ENCODE results near the gene PACSIN2. TPM values are rescaled to one million over a fixed set of nuclear protein-coding genes. Genes with fewer than 3 reads are reported as not detected.

PACSIN2 gene
- total and polyA plus RNA-seq, 2 experiments from 2014 or later: 36.0 to 43.7 TPM

DNA sequence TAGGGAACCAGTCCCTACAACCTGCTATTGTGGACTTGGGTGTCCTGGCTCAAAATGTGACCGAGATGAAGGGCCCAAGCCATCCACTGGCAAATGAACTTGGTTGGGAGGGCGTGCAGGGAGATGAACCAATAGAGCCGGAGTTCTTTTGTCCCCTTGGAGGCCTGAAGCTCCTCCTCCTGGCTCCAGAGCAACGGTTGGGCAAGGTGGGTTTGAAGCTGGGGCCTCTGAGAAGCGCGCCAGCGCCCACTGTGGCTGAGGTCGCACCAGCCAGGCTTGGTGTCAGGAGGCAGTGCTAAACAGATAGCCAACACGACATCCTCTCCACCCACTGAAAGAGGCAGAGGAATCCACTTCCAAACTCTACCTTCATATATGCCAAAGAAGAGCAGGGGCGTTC is 36.0 kb upstream of the PACSIN2 start:
- Histone ChIP-seq H3K27ac (no peak overlapping the region), H3K4me2 (ENCODE audit: unreplicated experiment) (no peak overlapping the region), H3K4me3 (no peak overlapping the region), H4K20me1 (ENCODE audit: insufficient read depth) (no peaks in the 10 kb centered on the region), H3K9me3 (ENCODE audit: low read depth) (no peaks in the 10 kb centered on the region), H3F3A (ENCODE audit: insufficient read depth) (no peaks in the 10 kb centered on the region), H3K4me1 (ENCODE audit: insufficient read depth) (no peaks in the 10 kb centered on the region), H3K9me2 (ENCODE audit: insufficient read depth) (no peaks in the 10 kb centered on the region), H3K36me3 (ENCODE audit: low read depth) (no peaks in the 10 kb centered on the region), H2AFZ (no peak overlapping the region), H3K9ac (no peak overlapping the region), H3K27me3 (replicated peaks; ENCODE audit: insufficient read depth) (no peaks in the 10 kb centered on the region), H3K79me2 (ENCODE audit: insufficient read depth) (no peaks in the 10 kb centered on the region)
- no peak for DNase-seq
- WGBS, 2 experiments (ENCODE audit: low coverage in 1 of 2, low lambda C conversion rate in 2 of 2, missing lambda C conversion rate in 2 of 2): 84 to 86% methylated on average over 10 of the region's 10 CpGs
- no peak for TF ChIP-seq EZH2phosphoT487 (IDR thresholded peaks at IDR 0.05; ENCODE audit: insufficient read depth, low read depth)
- no peak for TF ChIP-seq EZH2 (IDR thresholded peaks at IDR 0.05; ENCODE audit: insufficient read depth, poor library complexity, severe bottlenecking)
- in situ Hi-C loops (cut with MboI): no loop called here

DNA sequence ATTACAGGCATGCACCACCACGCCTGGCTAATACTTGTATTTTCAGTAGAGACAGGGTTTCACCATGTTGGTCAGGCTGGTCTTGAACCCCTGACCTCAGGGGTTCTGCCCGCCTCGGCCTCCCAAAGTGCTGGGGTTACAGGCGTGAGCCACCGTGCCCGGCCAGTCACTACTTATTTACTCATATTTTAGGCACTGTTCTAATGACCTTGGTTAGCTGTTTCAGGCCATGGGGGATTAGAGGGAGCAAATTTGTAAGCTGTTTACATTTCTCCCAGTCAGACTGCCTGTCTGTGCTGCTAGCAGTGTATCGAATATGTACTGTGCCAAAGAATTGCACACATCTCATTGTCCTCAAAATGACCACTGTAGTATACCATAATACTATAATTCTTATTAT is 32.7 kb upstream of the PACSIN2 start:
- no peak for DNase-seq
- Histone ChIP-seq H3K36me3 (ENCODE audit: low read depth) (no peaks in the 10 kb centered on the region), H4K20me1 (ENCODE audit: insufficient read depth) (no peaks in the 10 kb centered on the region), H3K9me3 (ENCODE audit: low read depth) (no peaks in the 10 kb centered on the region), H3K27ac (no peak overlapping the region), H3K9me2 (ENCODE audit: insufficient read depth) (no peaks in the 10 kb centered on the region), H3K79me2 (ENCODE audit: insufficient read depth) (no peaks in the 10 kb centered on the region), H3F3A (ENCODE audit: insufficient read depth) (no peaks in the 10 kb centered on the region), H2AFZ (no peak overlapping the region), H3K4me3 (no peak overlapping the region), H3K27me3 (replicated peaks; ENCODE audit: insufficient read depth) (no peaks in the 10 kb centered on the region), H3K9ac (no peak overlapping the region), H3K4me2 (ENCODE audit: unreplicated experiment) (no peak overlapping the region), H3K4me1 (ENCODE audit: insufficient read depth) (no peaks in the 10 kb centered on the region)
- in situ Hi-C loops (cut with MboI): no loop called here
- TF ChIP-seq EZH2 (IDR thresholded peaks at IDR 0.05; ENCODE audit: insufficient read depth, poor library complexity, severe bottlenecking): no peak
- TF ChIP-seq EZH2phosphoT487 (IDR thresholded peaks at IDR 0.05; ENCODE audit: insufficient read depth, low read depth): no peak
- 96 to 98% methylated on average over 7 of the region's 7 CpGs for WGBS, 2 experiments (ENCODE audit: low coverage in 1 of 2, low lambda C conversion rate in 2 of 2, missing lambda C conversion rate in 2 of 2)

- Histone ChIP-seq H3K4me2 (ENCODE audit: unreplicated experiment) (no peak overlapping the region), H3K9me2 (ENCODE audit: insufficient read depth) (no peaks in the 10 kb centered on the region), H3K27me3 (replicated peaks; ENCODE audit: insufficient read depth) (no peaks in the 10 kb centered on the region), H3K27ac (no peak overlapping the region), H3K4me1 (ENCODE audit: insufficient read depth) (no peaks in the 10 kb centered on the region), H4K20me1 (ENCODE audit: insufficient read depth) (no peaks in the 10 kb centered on the region), H3K4me3 (no peak overlapping the region), H3K79me2 (ENCODE audit: insufficient read depth) (no peaks in the 10 kb centered on the region), H3K9me3 (ENCODE audit: low read depth) (no peaks in the 10 kb centered on the region), H2AFZ (no peak overlapping the region), H3K9ac (no peak overlapping the region), H3F3A (ENCODE audit: insufficient read depth) (no peaks in the 10 kb centered on the region; the same call in 1 of the 2 replicates), H3K36me3 (ENCODE audit: low read depth) (no peaks in the 10 kb centered on the region)
- TF ChIP-seq EZH2phosphoT487 (IDR thresholded peaks at IDR 0.05; ENCODE audit: insufficient read depth, low read depth): no peak
- TF ChIP-seq EZH2 (IDR thresholded peaks at IDR 0.05; ENCODE audit: insufficient read depth, poor library complexity, severe bottlenecking): no peak
- in situ Hi-C loops (cut with MboI): no loop called here
- WGBS, 2 experiments (ENCODE audit: low coverage in 1 of 2, low lambda C conversion rate in 2 of 2, missing lambda C conversion rate in 2 of 2): 91 to 93% methylated on average over 10 of the region's 10 CpGs
- no peak for DNase-seq
Observed at GRCh38 chr22:43044290-43044712, 29.4 kb upstream of the PACSIN2 start.

GRCh38 chr22:43042101-43042780 is 27.3 kb upstream of the PACSIN2 start:
- H3K79me2 ChIP-seq (ENCODE audit: insufficient read depth): no peaks in the 10 kb centered on the region
- H3K4me2 ChIP-seq (ENCODE audit: unreplicated experiment): no peak overlapping the region
- no peaks in the 10 kb centered on the region for H3K27me3 ChIP-seq (replicated peaks; ENCODE audit: insufficient read depth)
- H3K4me3 ChIP-seq: no peak overlapping the region
- H3K9me3 ChIP-seq (ENCODE audit: low read depth): no peaks in the 10 kb centered on the region
- H3K9ac ChIP-seq: no peak overlapping the region
- in situ Hi-C loops (cut with MboI): no loop called here
- no peaks in the 10 kb centered on the region for H3K9me2 ChIP-seq (ENCODE audit: insufficient read depth)
- no peak overlapping the region for H2AFZ ChIP-seq
- H3F3A ChIP-seq (ENCODE audit: insufficient read depth): no peaks in the 10 kb centered on the region; the same call in 1 of the 2 replicates
- no peak overlapping the region for H3K27ac ChIP-seq
- TF ChIP-seq EZH2 (IDR thresholded peaks at IDR 0.05; ENCODE audit: insufficient read depth, poor library complexity, severe bottlenecking) (no peak), EZH2phosphoT487 (IDR thresholded peaks at IDR 0.05; ENCODE audit: insufficient read depth, low read depth) (no peak)
- no peaks in the 10 kb centered on the region for H3K36me3 ChIP-seq (ENCODE audit: low read depth)
- H3K4me1 ChIP-seq (ENCODE audit: insufficient read depth): no peaks in the 10 kb centered on the region
- no peak for DNase-seq
- no peaks in the 10 kb centered on the region for H4K20me1 ChIP-seq (ENCODE audit: insufficient read depth)
- 59 to 63% methylated on average over 20 of the region's 20 CpGs for WGBS, 2 experiments (ENCODE audit: low coverage in 1 of 2, low lambda C conversion rate in 2 of 2, missing lambda C conversion rate in 2 of 2)

Measured in GM23248 (cell line).